ENCODE measurements around the gene BLOC1S3.

Gene BLOC1S3

GRCh38 chr19:45202637-45203036 is 24.1 kb downstream of the BLOC1S3 start:
- no peaks in the 10 kb centered on the region for H3K9me2 ChIP-seq (ENCODE audit: low read depth, low read length)
- H4K20me1 ChIP-seq (ENCODE audit: insufficient read depth, low read length): no peaks in the 10 kb centered on the region
- 0 out of 2 replicates have a peak, but pooled peaks cover 6% of the 10 kb centered on the region for H3K27me3 ChIP-seq (ENCODE audit: insufficient read depth, low read length)
- no peaks in the 10 kb centered on the region; the same call in 1 of the 2 replicates for H3K36me3 ChIP-seq (ENCODE audit: insufficient read depth, low read length)
- no peaks in the 10 kb centered on the region for H3K9me3 ChIP-seq (ENCODE audit: low read length)
- no peak overlapping the region for H3K27ac ChIP-seq (ENCODE audit: low read depth, low read length, poor library complexity, severe bottlenecking)
- no peak for TF ChIP-seq CTCF (IDR thresholded peaks at IDR 0.05; ENCODE audit: low read length)
- TF ChIP-seq EZH2 (IDR thresholded peaks at IDR 0.05; ENCODE audit: borderline replicate concordance, low read length): no peak
- H2AFZ ChIP-seq (ENCODE audit: low read length): no peak overlapping the region
- H3K4me1 ChIP-seq (ENCODE audit: insufficient read depth, low read length, severe bottlenecking): no peaks in the 10 kb centered on the region
- H3K9ac ChIP-seq (ENCODE audit: low read length): no peak overlapping the region
- H3K4me2 ChIP-seq (ENCODE audit: low read length): no peak overlapping the region
- H3K79me2 ChIP-seq (ENCODE audit: insufficient read depth, low read length): no peaks in the 10 kb centered on the region
- H3F3A ChIP-seq (ENCODE audit: insufficient read depth, low read length): no peaks in the 10 kb centered on the region
- H3K4me3 ChIP-seq (ENCODE audit: low read depth, low read length, poor library complexity, severe bottlenecking): no peak overlapping the region

- TF ChIP-seq CTCF (IDR thresholded peaks at IDR 0.05; ENCODE audit: low read length) (no peak), EZH2 (IDR thresholded peaks at IDR 0.05; ENCODE audit: borderline replicate concordance, low read length) (no peak)
Observed at GRCh38 chr19:45205810-45206209, 27.2 kb downstream of the BLOC1S3 start.

DNA sequence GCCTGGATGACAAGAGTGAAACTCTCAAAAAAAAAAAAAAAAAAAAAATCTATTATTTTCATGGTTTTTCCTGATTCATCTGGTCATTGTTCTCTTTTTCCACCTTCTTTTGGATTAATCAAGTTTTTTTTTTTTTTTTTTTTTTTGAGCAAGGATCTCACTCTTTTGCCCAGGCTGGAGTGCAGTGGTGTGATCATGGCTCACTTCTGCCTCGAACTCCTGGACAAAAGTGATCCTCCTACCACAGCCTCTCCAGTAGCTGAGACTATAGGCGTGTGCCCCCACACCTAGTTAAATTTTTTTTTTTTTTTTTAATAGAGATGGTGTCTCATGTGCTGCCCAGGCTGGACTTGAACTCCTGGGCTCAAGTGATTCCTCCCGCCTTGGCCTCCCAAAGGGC is 27.7 kb downstream of the BLOC1S3 start:
- H3K4me2 ChIP-seq (ENCODE audit: low read length): no peak overlapping the region
- no peaks in the 10 kb centered on the region; the same call in 1 of the 2 replicates for H3K36me3 ChIP-seq (ENCODE audit: insufficient read depth, low read length)
- no peaks in the 10 kb centered on the region for H3K9me3 ChIP-seq (ENCODE audit: low read length)
- H2AFZ ChIP-seq (ENCODE audit: low read length): no peak overlapping the region
- H3K27ac ChIP-seq (ENCODE audit: low read depth, low read length, poor library complexity, severe bottlenecking): no peak overlapping the region
- no peaks in the 10 kb centered on the region for H3K4me1 ChIP-seq (ENCODE audit: insufficient read depth, low read length, severe bottlenecking)
- TF ChIP-seq EZH2 (IDR thresholded peaks at IDR 0.05; ENCODE audit: borderline replicate concordance, low read length) (no peak), CTCF (IDR thresholded peaks at IDR 0.05; ENCODE audit: low read length) (no peak)
- H3F3A ChIP-seq (ENCODE audit: insufficient read depth, low read length): no peaks in the 10 kb centered on the region
- no peaks in the 10 kb centered on the region for H3K79me2 ChIP-seq (ENCODE audit: insufficient read depth, low read length)
- no peak overlapping the region for H3K4me3 ChIP-seq (ENCODE audit: low read depth, low read length, poor library complexity, severe bottlenecking)
- no peaks in the 10 kb centered on the region for H4K20me1 ChIP-seq (ENCODE audit: insufficient read depth, low read length)
- H3K9ac ChIP-seq (ENCODE audit: low read length): no peak overlapping the region
- no peaks in the 10 kb centered on the region for H3K9me2 ChIP-seq (ENCODE audit: low read depth, low read length)
- H3K27me3 ChIP-seq (ENCODE audit: insufficient read depth, low read length): no peaks in the 10 kb centered on the region

More at GRCh38 chr19:45205810-45206209, 27.2 kb downstream of the BLOC1S3 start:
- no peak overlapping the region for H3K4me3 ChIP-seq (ENCODE audit: low read depth, low read length, poor library complexity, severe bottlenecking)
- no peaks in the 10 kb centered on the region for H3F3A ChIP-seq (ENCODE audit: insufficient read depth, low read length)
- H3K4me1 ChIP-seq (ENCODE audit: insufficient read depth, low read length, severe bottlenecking): no peaks in the 10 kb centered on the region
- H2AFZ ChIP-seq (ENCODE audit: low read length): no peak overlapping the region
- H3K79me2 ChIP-seq (ENCODE audit: insufficient read depth, low read length): no peaks in the 10 kb centered on the region
- no peak overlapping the region for H3K4me2 ChIP-seq (ENCODE audit: low read length)
- no peaks in the 10 kb centered on the region for H4K20me1 ChIP-seq (ENCODE audit: insufficient read depth, low read length)
- H3K9me3 ChIP-seq (ENCODE audit: low read length): no peaks in the 10 kb centered on the region
- no peak overlapping the region for H3K27ac ChIP-seq (ENCODE audit: low read depth, low read length, poor library complexity, severe bottlenecking)
- H3K9ac ChIP-seq (ENCODE audit: low read length): no peak overlapping the region
- H3K9me2 ChIP-seq (ENCODE audit: low read depth, low read length): no peaks in the 10 kb centered on the region
- H3K27me3 ChIP-seq (ENCODE audit: insufficient read depth, low read length): no peaks in the 10 kb centered on the region
- H3K36me3 ChIP-seq (ENCODE audit: insufficient read depth, low read length): no peaks in the 10 kb centered on the region; the same call in 1 of the 2 replicates

Measured in OCI-LY1 (cell line).